Measurements from ENCODE around the gene FBXL19.

Gene FBXL19

DNA sequence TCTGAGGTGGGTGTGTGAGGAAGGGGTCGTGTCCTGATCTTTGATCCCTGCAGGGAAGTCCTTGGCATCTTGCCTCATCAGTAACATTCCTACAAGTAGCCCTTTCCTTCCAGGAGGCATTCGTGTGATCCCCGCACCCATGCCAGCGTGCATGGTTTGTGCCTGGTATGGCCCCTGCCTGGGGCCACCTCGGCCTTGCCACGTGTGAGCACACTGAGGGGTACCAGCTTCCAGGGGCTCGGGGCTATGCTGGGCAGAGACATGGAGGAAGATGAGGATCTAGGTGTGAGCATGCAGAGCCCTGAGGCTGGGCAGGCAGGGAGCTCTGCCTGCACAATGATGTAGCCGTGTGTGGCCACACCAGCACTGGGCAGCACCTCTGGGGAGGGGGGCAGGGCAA lies 67.7 kb downstream of the FBXL19 start:
- in situ Hi-C loops (cut with MboI; ENCODE audit: low sequenced_read_pairs) = loop anchor here (10.0 kb wide), 2 partner anchors 454 to 874 kb away; partner anchors contain the start of gene ZNF843
- Histone ChIP-seq H3K36me3 (replicated peaks) (0 out of 2 replicates have a peak, but pooled peaks cover under 1% of the 10 kb centered on the region), H3K4me3 (no peak overlapping the region), H3K9me3 (no peaks in the 10 kb centered on the region), H3K27me3 (ENCODE audit: low read depth) (no peaks in the 10 kb centered on the region), H3K4me1 (no peaks in the 10 kb centered on the region)
- no peak for DNase-seq (ENCODE audit: low spot score in 2 of 2)

DNA sequence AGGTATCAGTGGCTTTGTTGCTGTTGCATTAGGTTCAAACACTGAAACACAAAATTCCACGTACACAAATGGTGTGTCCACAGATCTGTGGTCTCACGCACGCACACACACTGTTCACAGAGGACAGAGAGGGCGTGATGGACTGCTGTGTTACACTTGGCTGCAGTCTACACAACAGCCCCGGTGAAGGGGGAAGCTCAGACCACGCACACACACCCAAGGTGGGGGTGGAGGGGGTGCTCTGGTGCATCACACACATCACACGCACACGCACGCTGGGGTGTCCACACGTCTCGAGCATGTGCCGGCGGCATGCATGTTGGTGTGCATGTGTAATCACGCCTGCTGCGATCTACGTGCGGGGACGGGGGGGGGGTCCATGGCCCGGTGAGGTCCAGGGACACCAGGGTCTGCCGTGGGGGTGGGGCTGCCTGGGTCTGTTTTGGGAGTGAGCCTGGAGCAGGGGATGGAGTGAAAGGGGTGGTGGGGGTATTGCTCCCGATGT lies 69.0 kb downstream of the FBXL19 start:
- in situ Hi-C loops (cut with MboI; ENCODE audit: low sequenced_read_pairs) = loop anchor here (10.0 kb wide), 2 partner anchors 452 to 872 kb away; partner anchors contain the start of gene ZNF843
- no peak for DNase-seq (ENCODE audit: low spot score in 2 of 2)
- Histone ChIP-seq H3K27me3 (ENCODE audit: low read depth) (no peaks in the 10 kb centered on the region), H3K4me3 (no peak overlapping the region), H3K4me1 (no peaks in the 10 kb centered on the region), H3K9me3 (no peaks in the 10 kb centered on the region), H3K36me3 (replicated peaks) (no peaks in the 10 kb centered on the region)

DNA sequence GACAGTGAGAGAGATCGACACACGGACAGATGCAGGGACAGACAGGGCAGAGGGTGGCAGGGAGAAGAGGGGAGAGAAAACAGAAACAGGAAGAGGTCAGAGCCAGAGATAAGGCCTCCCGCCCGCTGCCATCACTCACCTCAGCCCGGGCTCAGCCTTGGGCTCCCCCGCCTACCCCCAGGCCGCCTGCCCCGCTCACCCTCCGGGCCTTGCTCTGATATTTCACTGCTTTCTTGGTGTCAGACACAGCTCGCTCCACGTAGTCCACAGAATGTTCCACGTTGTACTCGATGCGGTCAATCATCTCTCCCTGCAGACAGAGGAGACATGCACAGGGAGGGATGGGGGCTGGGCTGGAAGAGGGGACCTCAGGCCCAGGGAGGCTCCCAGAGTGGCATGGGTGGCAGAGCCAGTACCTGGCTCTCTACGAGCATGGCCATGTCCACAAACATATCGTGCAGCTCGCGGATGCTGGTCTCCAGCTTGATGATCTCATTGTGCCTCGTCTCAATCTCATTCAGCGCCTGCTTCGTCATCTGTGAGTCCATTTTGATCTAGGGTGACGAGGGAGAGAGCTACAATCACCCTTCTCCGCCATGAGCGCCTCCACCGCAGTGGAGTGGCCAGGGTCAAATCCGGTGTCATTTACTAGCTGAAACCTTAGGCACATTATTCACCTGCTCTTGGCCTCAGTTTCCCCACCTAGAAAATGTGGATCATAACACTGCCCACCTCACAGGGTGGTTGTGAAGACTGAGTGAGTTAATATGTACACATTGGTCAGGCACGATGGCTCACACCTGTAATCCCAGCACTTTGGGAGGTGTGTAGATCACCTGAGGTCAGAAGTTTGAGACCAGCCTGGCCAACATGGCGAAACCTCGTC lies 69.8 kb downstream of the FBXL19 start:
- Histone ChIP-seq H3K4me1 (no peaks in the 10 kb centered on the region), H3K4me3 (no peak overlapping the region), H3K9me3 (no peaks in the 10 kb centered on the region), H3K27me3 (ENCODE audit: low read depth) (no peaks in the 10 kb centered on the region), H3K36me3 (replicated peaks) (no peaks in the 10 kb centered on the region)
- no peak for DNase-seq (ENCODE audit: low spot score in 2 of 2)
- in situ Hi-C loops (cut with MboI; ENCODE audit: low sequenced_read_pairs) = loop anchor here (10.0 kb wide), 2 partner anchors 452 to 872 kb away; partner anchors contain the start of gene ZNF843

DNA sequence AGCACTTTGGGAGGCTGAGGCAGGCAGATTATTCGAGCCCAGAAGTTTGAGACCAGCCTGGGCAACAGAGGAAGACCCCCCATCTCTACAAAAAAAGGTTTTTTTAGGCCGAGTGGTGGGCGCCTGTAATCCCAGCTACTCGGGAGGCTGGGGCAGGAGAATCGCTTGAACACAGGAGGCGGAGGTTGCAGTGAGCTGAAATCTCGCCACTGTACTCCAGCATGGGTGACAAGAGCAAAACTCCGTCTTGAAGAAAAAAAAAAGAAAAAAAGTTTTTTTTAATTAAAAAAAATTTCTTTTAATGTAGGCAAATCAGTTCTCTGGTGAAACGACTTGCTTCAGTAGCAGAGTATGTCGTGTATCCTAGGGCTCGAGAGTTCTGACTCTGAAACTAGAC lies 72.6 kb downstream of the FBXL19 start:
- Histone ChIP-seq H3K4me1 (no peaks in the 10 kb centered on the region), H3K27me3 (ENCODE audit: low read depth) (no peaks in the 10 kb centered on the region), H3K4me3 (no peak overlapping the region), H3K36me3 (replicated peaks) (no peaks in the 10 kb centered on the region), H3K9me3 (no peaks in the 10 kb centered on the region)
- DNase-seq (ENCODE audit: low spot score in 2 of 2) = no peak
- in situ Hi-C loops (cut with MboI; ENCODE audit: low sequenced_read_pairs) = loop anchor here (10.0 kb wide), 2 partner anchors 449 to 869 kb away; partner anchors contain the start of gene ZNF843

DNA sequence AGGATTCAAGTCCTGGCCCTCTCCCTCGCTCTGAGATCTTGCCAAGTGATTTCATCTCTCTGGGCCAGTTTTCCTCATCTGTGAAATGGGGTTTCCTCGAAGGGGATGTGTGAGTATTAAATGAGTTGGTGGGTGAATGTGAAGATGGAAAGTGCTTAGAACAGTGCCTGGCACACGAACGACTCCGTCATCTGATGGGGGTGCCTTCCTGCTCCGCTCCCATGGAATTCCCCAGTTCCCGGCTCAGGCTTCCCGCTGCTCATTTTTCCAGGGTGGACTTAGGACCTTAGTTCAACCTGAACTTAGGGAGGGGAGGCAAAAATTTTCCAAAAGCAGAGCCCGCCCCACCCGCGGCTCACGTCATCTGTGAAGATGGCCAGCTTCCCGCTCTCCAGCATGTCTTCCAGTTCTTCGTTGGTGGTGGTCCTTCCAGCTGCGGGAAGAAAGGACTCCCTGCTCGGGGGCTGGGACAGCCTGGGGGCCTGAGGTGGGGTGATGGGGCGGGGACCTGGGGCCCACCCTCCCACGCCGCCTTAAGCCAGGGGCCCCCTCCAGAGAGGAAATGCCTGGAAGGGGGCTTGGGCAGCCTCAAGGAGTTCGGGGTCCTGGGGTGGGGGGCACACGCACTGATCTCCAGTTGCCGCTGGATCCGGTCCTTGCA lies 73.1 kb downstream of the FBXL19 start:
- no peaks in the 10 kb centered on the region for H3K9me3 ChIP-seq
- H3K4me3 ChIP-seq = no peak overlapping the region
- no peaks in the 10 kb centered on the region for H3K4me1 ChIP-seq
- no peaks in the 10 kb centered on the region for H3K27me3 ChIP-seq (ENCODE audit: low read depth)
- no peak for DNase-seq (ENCODE audit: low spot score in 2 of 2)
- H3K36me3 ChIP-seq (replicated peaks) = no peaks in the 10 kb centered on the region
- in situ Hi-C loops (cut with MboI; ENCODE audit: low sequenced_read_pairs) = loop anchor here (10.0 kb wide), 2 partner anchors 448 to 868 kb away; partner anchors contain the start of gene ZNF843

GRCh38 chr16:30996985-30997724 lies 73.8 kb downstream of the FBXL19 start:
- Histone ChIP-seq H3K36me3 (replicated peaks) (no peaks in the 10 kb centered on the region), H3K9me3 (no peaks in the 10 kb centered on the region), H3K4me3 (peak overlapping the region; percentile 9; the same call in 1 of the 2 replicates), H3K4me1 (no peaks in the 10 kb centered on the region), H3K27me3 (ENCODE audit: low read depth) (no peaks in the 10 kb centered on the region)
- peak; percentile 42 to 85 for DNase-seq (ENCODE audit: low spot score in 2 of 2)
- in situ Hi-C loops (cut with MboI; ENCODE audit: low sequenced_read_pairs) = loop anchor here (10.0 kb wide), 2 partner anchors 448 to 868 kb away; partner anchors contain the start of gene ZNF843

GRCh38 chr16:30997725-30998711 lies 74.6 kb downstream of the FBXL19 start:
- no peak for DNase-seq (ENCODE audit: low spot score in 2 of 2)
- Histone ChIP-seq H3K4me1 (no peaks in the 10 kb centered on the region), H3K36me3 (replicated peaks) (no peaks in the 10 kb centered on the region), H3K9me3 (no peaks in the 10 kb centered on the region), H3K27me3 (ENCODE audit: low read depth) (no peaks in the 10 kb centered on the region), H3K4me3 (no peak overlapping the region)
- in situ Hi-C loops (cut with MboI; ENCODE audit: low sequenced_read_pairs) = loop anchor here (10.0 kb wide), 2 partner anchors 447 to 867 kb away; partner anchors contain the start of gene ZNF843

Data from HAP-1 (cell line).